Left renal cortex interstitium (tissue), 4 donors: ENCODE data around the gene TNXB. TPM values are rescaled to one million over a fixed set of nuclear protein-coding genes. Genes with fewer than 3 reads are reported as not detected.
"Not testable (repeated sequence)": the region's sequence is repeated elsewhere in the genome, so short reads cannot be mapped to it uniquely, and the experiment has no call there.

ENCODE experiments used
- DNase-seq, 4 donors: peaks; one replicate each; pipeline ENCODE4 v3.0.0-alpha.2; 2013; ENCODE audit warnings: low read depth in 4 of 4, low spot score in 2 of 4, missing footprints in 1 of 4
- polyA plus RNA-seq, 4 donors: library from polyadenylated mRNA; unstranded; fragments of 120-200 nt; gene quantifications; one replicate each; pipeline ENCODE4 v1.2.1, GENCODE V29; 2013; ENCODE audit not compliant: insufficient read length in 4 of 4

Gene TNXB
- polyA plus RNA-seq, 4 donors: 2.7 to 4.9 (median 4.9) TPM

GRCh38 chr6:32007086-32007485 is 102.1 kb downstream of the TNXB start:
- DNase-seq: not testable (repeated sequence)

- not testable (repeated sequence) for DNase-seq
Measured at GRCh38 chr6:32005991-32006529, 103.1 kb downstream of the TNXB start.

- DNase-seq: not testable (repeated sequence)
Measured at GRCh38 chr6:32005538-32005880, 103.6 kb downstream of the TNXB start.

GRCh38 chr6:32004864-32005537 is 104.1 kb downstream of the TNXB start:
- not testable (repeated sequence) for DNase-seq

- DNase-seq: not testable (repeated sequence)
Measured at GRCh38 chr6:32004393-32004792, 104.7 kb downstream of the TNXB start.

DNA sequence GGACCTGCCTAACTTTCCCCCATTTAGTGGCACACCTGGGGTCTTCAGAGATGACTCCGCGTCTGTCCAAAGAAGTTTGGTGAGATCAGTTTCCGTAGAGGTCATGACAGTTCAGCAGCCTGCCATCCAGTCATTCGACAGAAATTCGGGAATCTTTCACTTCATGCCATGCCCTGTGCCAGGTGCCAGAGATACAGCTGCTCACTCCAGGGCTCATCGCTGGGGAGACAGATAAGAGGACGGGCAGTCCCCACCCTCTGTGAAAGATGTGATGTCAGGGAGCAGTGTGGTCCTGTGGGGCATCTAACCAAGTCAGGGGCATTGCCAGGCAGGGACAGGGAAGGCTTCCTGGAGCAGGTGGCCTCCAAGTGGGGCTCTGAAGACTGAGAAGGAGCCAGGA is 105.8 kb downstream of the TNXB start:
- DNase-seq: not testable (repeated sequence)

DNA sequence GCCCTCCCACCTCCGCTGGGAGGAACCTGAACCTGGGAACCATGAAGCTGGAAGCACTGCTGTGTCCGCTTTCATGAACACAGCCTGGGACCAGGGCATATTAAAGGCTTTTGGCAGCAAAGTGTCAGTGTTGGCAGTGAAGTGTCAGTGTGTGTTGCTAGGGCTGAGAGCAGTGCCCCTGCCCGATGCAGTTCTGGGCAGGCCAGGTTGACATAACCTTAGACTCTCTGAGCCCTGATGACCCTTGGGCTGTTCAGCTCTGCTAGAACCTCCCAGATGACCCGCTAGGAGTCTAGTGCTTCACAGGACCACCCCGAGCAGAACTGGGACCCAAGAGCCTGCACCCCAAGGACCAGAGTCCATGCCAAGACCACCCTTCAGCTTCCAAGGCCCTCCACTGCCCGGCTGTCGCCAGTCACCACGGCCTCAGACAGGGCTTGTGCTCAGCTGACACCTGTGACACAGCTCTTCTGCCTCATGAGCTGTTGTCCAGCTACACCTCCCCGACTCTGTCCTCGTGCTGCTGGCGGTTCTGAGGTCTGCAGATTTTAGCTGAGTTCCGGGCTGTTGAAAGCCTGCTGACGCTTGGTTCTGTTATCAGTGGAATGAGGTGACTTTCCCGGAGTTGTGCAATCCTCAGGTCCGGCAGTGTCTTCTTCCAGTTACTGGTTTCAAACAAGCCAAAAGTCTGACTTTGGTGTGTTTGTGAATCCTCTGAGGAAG is 106.4 kb downstream of the TNXB start:
- not testable (repeated sequence) for DNase-seq

- DNase-seq: not testable (repeated sequence)
Measured at GRCh38 chr6:31996385-31996784, 112.8 kb downstream of the TNXB start.

DNA sequence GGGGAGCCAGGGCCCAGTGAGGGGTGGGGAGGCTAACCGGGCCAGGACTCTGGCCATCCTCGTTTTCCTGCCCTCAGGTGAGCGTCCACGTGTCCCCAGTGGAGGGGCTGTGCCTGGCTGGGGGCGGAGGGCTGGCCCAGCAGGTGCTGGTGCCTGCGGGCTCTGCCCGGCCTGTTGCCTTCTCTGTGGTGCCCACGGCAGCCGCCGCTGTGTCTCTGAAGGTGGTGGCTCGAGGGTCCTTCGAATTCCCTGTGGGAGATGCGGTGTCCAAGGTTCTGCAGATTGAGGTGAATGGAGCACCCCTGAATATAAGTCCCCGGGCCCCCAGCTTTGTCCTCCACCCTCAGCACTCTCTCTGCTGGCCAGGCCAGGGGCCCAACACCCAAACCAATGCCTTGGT is 114.7 kb downstream of the TNXB start:
- DNase-seq: not testable (repeated sequence)

Other genes with a start within 250 kb of the TNXB start
- 10 to 100 TPM; 72.1 to 78.2 (median 75.1) TPM for gene NEU1, start 246.5 kb downstream of the TNXB start, polyA plus RNA-seq
- gene SLC44A4, start 230.3 kb downstream of the TNXB start, polyA plus RNA-seq: 10 to 100 TPM; 37.2 to 57.4 (median 46.1) TPM
- 100 to 1,000 TPM in 1 of 4 donors, 10 to 100 TPM in 3; 65.6 to 111 (median 86.8) TPM for gene EHMT2, start 211.6 kb downstream of the TNXB start, polyA plus RNA-seq
- gene ZBTB12, start 207.3 kb downstream of the TNXB start, polyA plus RNA-seq: 10 to 100 TPM; 22.4 to 35.3 (median 26.9) TPM
- gene C2, start 181.6 kb downstream of the TNXB start, polyA plus RNA-seq: 1 to 10 TPM; 3.1 to 4.1 (median 3.7) TPM
- gene CFB, start 163.2 kb downstream of the TNXB start, polyA plus RNA-seq: 10 to 100 TPM in 1 of 4 donors, 1 to 10 TPM in 3; 6.5 to 22.2 (median 7.1) TPM
- gene NELFE, start 150.4 kb downstream of the TNXB start, polyA plus RNA-seq: 100 to 1,000 TPM in 1 of 4 donors, 10 to 100 TPM in 3; 88.5 to 105 (median 91.7) TPM
- 10 to 100 TPM; 36.4 to 56.9 (median 45.8) TPM for gene SKIC2, start 150.2 kb downstream of the TNXB start, polyA plus RNA-seq
- 10 to 100 TPM; 22.9 to 42.2 (median 32.9) TPM for gene DXO, start 137.2 kb downstream of the TNXB start, polyA plus RNA-seq
- 10 to 100 TPM; 11.9 to 24.1 (median 15.8) TPM for gene C4A, start 127.3 kb downstream of the TNXB start, polyA plus RNA-seq
- 10 to 100 TPM; 10.7 to 24.8 (median 17.0) TPM for gene C4B, start 94.5 kb downstream of the TNXB start, polyA plus RNA-seq
- gene CYP21A2, start 70.9 kb downstream of the TNXB start, polyA plus RNA-seq: 1 to 10 TPM in 2 of 4 donors, under 1 TPM in 2; 0.61 to 1.4 (median 1.1) TPM
- 100 to 1,000 TPM in 1 of 4 donors, 10 to 100 TPM in 3; 88.4 to 123 (median 95.4) TPM for gene ATF6B, start 18.9 kb upstream of the TNXB start, polyA plus RNA-seq
- gene FKBPL, start 20.9 kb upstream of the TNXB start, polyA plus RNA-seq: 1 to 10 TPM; 6.3 to 9.6 (median 7.7) TPM
- gene PRRT1, start 42.6 kb upstream of the TNXB start, polyA plus RNA-seq: 1 to 10 TPM; 2.2 to 4.4 (median 3.1) TPM
- gene PPT2, start 44.8 kb upstream of the TNXB start, polyA plus RNA-seq: 10 to 100 TPM; 27.9 to 50.9 (median 36.7) TPM
- 10 to 100 TPM; 12.0 to 46.0 (median 32.2) TPM for gene EGFL8, start 55.3 kb upstream of the TNXB start, polyA plus RNA-seq
- 100 to 1,000 TPM in 3 of 4 donors, 10 to 100 TPM in 1; 93.4 to 114 (median 104) TPM for gene AGPAT1, start 66.7 kb upstream of the TNXB start, polyA plus RNA-seq
- 100 to 1,000 TPM in 3 of 4 donors, 10 to 100 TPM in 1; 95.7 to 113 (median 106) TPM for gene RNF5, start 69.1 kb upstream of the TNXB start, polyA plus RNA-seq
- gene AGER, start 74.9 kb upstream of the TNXB start, polyA plus RNA-seq: 10 to 100 TPM; 10.8 to 37.0 (median 20.3) TPM
- 100 to 1,000 TPM; 150 to 221 (median 179) TPM for gene PBX2, start 80.9 kb upstream of the TNXB start, polyA plus RNA-seq
- gene GPSM3, start 83.3 kb upstream of the TNXB start, polyA plus RNA-seq: 10 to 100 TPM in 3 of 4 donors, 1 to 10 TPM in 1; 9.5 to 12.0 (median 11.3) TPM
- gene NOTCH4, start 114.7 kb upstream of the TNXB start, polyA plus RNA-seq: 10 to 100 TPM; 14.9 to 30.8 (median 18.4) TPM